Caco-2 (cell line): ENCODE data around the gene KLF15. TPM values are rescaled to one million over a fixed set of nuclear protein-coding genes. Genes with fewer than 3 reads are reported as not detected.

Experiments
- BruUV-seq: library from RNA; stranded (reverse); fragments of 400-500 nt; replicated peaks from 2 replicates; lab custom pipeline; 2021; lab: Mats Ljungman, UMichigan
- CTCF ChIA-PET: fragments of 300-600 bp; sonication (Branson Sonifier 250); formaldehyde crosslinking; loops from one replicate; lab custom pipeline; 2022; ENCODE audit warnings: antibody characterized with exemption; lab: Charles Lee
- POLR2A ChIA-PET: fragments of 300-600 bp; sonication (Branson Sonifier 250); formaldehyde crosslinking; loops from one replicate; lab custom pipeline; 2022; ENCODE audit warnings: antibody characterized with exemption; lab: Charles Lee
- DNase-seq, 2 experiments: peaks; one replicate each; pipeline versions ENCODE4 v3.0.0 to v3.0.0-alpha.2; 2020 to 2022
- H3K27me3 ChIP-seq: replicated peaks from 2 replicates; pipeline ENCODE4 v1.6.0; 2011; ENCODE audit warnings: low read length; ENCODE audit not compliant: control insufficient read depth, insufficient read depth
- H3K36me3 ChIP-seq: 2 replicates; pipeline ENCODE4 v1.5.1; 2011; ENCODE audit warnings: low read length; ENCODE audit not compliant: control insufficient read depth, insufficient read depth
- H3K4me1 ChIP-seq: fragments of 250-450 bp; sonication (Bioruptor Pico); 2 replicates; pipeline ENCODE4 v1.5.1; 2020; ENCODE audit warnings: mild to moderate bottlenecking
- H3K4me3 ChIP-seq: 2 replicates; pipeline ENCODE4 v1.5.1; 2011; ENCODE audit warnings: low read depth, mild to moderate bottlenecking, control low read depth, low read length
- H3K9me3 ChIP-seq: fragments of 250-450 bp; sonication (Bioruptor Pico); 2 replicates; pipeline ENCODE4 v1.5.1; 2020; ENCODE audit warnings: mild to moderate bottlenecking, moderate library complexity
- H3K27ac Mint-ChIP-seq: one replicate; pipeline ENCODE4 v1.8.0; 2022; ENCODE audit warnings: mixed read lengths; ENCODE audit not compliant: unreplicated experiment
- H3K27me3 Mint-ChIP-seq: one replicate; pipeline ENCODE4 v1.8.0; 2022; ENCODE audit warnings: mixed read lengths; ENCODE audit not compliant: insufficient read depth, unreplicated experiment
- H3K36me3 Mint-ChIP-seq: one replicate; pipeline ENCODE4 v1.8.0; 2022; ENCODE audit warnings: mild to moderate bottlenecking, mixed read lengths; ENCODE audit not compliant: insufficient read depth, unreplicated experiment
- H3K4me1 Mint-ChIP-seq: one replicate; pipeline ENCODE4 v1.8.0; 2022; ENCODE audit warnings: low read depth, mixed read lengths; ENCODE audit not compliant: unreplicated experiment
- H3K4me3 Mint-ChIP-seq: one replicate; pipeline ENCODE4 v1.8.0; 2022; ENCODE audit warnings: mild to moderate bottlenecking, moderate library complexity, mixed read lengths; ENCODE audit not compliant: unreplicated experiment
- H3K9me3 Mint-ChIP-seq: one replicate; pipeline ENCODE4 v1.8.0; 2022; ENCODE audit warnings: mixed read lengths; ENCODE audit not compliant: unreplicated experiment
- CTCF ChIP-seq, 2 experiments: fragments of 200-600 bp in 1 of 2; IDR thresholded peaks; 1 replicate in 1 of 2; 2 replicates in 1 of 2; pipeline versions ENCODE4 v1.5.1 to v1.8.0; 2011 to 2022; ENCODE audit warnings: antibody characterized with exemption in 1 of 2, control low read depth in 1 of 2, inconsistent platforms in 1 of 2, low read depth in 1 of 2, low read length in 1 of 2, mild to moderate bottlenecking in 1 of 2, moderate library complexity in 1 of 2; ENCODE audit not compliant: insufficient read depth in 1 of 2, severe bottlenecking in 1 of 2, unreplicated experiment in 1 of 2
- intact Hi-C: fragments of 100-400 bp; cut with micrococcal nuclease; formaldehyde crosslinking; loops from one replicate; pipeline ENCODE4 v1.10.0; 2022; ENCODE audit not compliant: unreplicated experiment
- total RNA-seq: library from RNA; stranded (reverse); gene quantifications from 2 replicates; pipeline ENCODE4 v1.2.3, GENCODE V29; 2022

KLF15 gene
- total RNA-seq, 1 experiment from 2014 or later = 2.7 TPM

DNA sequence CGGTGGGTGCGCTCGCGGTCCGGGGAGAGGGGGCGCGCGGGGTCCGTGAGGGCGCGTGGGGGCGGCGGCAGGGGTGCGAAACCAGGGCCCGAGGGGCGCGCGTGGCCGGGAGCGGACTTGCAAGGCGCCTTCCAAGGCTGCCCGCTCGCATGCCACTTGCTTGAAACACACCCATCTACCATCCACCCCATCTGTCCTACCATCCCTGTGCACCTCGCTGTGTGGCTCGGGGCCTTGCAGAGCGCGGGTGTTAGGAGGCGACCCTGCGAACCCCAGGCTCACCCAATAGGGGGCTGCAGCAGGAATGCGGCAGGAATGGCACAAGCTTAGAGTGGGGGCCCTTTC, 37.7 kb upstream of the KLF15 start:
- Mint-ChIP-seq H3K36me3 (no peaks in the 10 kb centered on the region), H3K4me3 (no peak overlapping the region), H3K9me3 (no peaks in the 10 kb centered on the region), H3K27ac (no peak overlapping the region), H3K27me3 (peaks cover 5% of the 10 kb centered on the region), H3K4me1 (no peaks in the 10 kb centered on the region)
- H3K4me3 ChIP-seq = no peak overlapping the region
- DNase-seq = no peak
- H3K36me3 ChIP-seq = no peaks in the 10 kb centered on the region
- POLR2A ChIA-PET = no interaction called here
- no peak for TF ChIP-seq CTCF (IDR thresholded peaks at IDR 0.05; ENCODE audit: insufficient read depth in 1 of 2, low read depth in 1 of 2, low read length in 1 of 2, severe bottlenecking in 1 of 2, unreplicated experiment in 1 of 2)
- CTCF ChIA-PET = no interaction called here
- no peaks in the 10 kb centered on the region; the same call in 1 of the 2 replicates for H3K27me3 ChIP-seq
- H3K4me1 ChIP-seq = no peaks in the 10 kb centered on the region
- no peaks in the 10 kb centered on the region for H3K9me3 ChIP-seq
- BruUV-seq = no TSS peak
- intact Hi-C loops = no loop called here

DNA sequence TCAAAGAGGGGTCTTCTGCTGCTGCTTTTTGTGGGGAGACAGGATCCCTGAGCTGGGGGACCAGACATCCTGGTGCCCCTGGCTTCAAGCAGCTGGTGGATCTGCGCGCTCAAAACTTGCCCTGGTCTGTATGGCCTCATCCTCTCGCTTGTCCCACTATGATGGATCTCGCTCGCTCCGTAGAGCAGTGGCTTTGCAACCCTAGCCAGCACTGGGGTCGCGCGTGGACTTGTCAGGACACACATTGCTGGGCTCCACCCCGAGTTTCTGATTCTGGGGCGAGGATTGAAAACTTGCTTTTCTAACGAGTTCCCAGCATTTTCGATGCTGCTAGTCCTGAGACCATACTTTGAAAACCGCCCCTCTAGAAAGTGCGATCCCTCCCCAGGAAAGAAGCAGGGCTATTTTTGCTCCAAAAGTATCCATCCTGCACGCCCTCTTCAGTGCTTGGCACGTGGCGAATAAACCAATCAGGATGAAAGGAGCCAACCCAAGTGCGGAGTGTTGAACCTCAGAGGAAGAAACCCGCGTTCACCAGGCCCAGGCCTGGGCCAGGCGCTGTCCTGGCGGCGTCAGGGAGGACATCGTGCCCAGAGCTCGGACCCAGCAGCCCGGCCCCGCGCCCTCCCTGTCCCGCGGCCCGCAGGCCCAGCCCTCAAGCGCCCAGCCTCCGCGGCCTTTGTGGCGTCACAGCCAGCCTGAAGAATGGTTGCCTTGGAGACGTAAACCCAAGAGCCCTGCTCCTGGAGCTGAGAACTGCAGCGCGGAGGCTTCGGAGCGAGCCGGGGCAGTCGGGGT, 37.2 kb upstream of the KLF15 start, which contains the start of gene CFAP100:
Gene CFAP100 (plus strand): TSS at position 731 of the 798 bp plus-strand sequence. CDS start 1,092 bp downstream, outside the sequence.
- Mint-ChIP-seq H3K9me3 (no peaks in the 10 kb centered on the region), H3K27me3 (peaks cover 9% of the 10 kb centered on the region), H3K4me1 (peaks cover 5% of the 10 kb centered on the region), H3K27ac (no peak within 1 kb of the TSS), H3K4me3 (no peak within 1 kb of the TSS), H3K36me3 (no peaks in the 10 kb centered on the region)
- TF ChIP-seq CTCF (IDR thresholded peaks at IDR 0.05; ENCODE audit: insufficient read depth in 1 of 2, low read depth in 1 of 2, low read length in 1 of 2, severe bottlenecking in 1 of 2, unreplicated experiment in 1 of 2) = no peak
- no peak for DNase-seq
- intact Hi-C loops = no loop called here
- no TSS peak for BruUV-seq
- CTCF ChIA-PET = no interaction called here
- POLR2A ChIA-PET = no interaction called here
- no peaks in the 10 kb centered on the region for H3K36me3 ChIP-seq
- no peaks in the 10 kb centered on the region; the same call in 1 of the 2 replicates for H3K27me3 ChIP-seq
- no peaks in the 10 kb centered on the region for H3K4me1 ChIP-seq
- H3K4me3 ChIP-seq = no peak within 1 kb of the TSS
- no peaks in the 10 kb centered on the region for H3K9me3 ChIP-seq

- H3K4me3 ChIP-seq = no peak overlapping the region
- H3K9me3 Mint-ChIP-seq = no peaks in the 10 kb centered on the region
- ChIA-PET POLR2A (no interaction called here), CTCF (interaction anchor here (0.6 kb wide), 1 partner anchor 9 kb away, joined by 3 read pairs; no protein-coding TSS in a partner anchor)
- intact Hi-C loops = no loop called here
- H3K27me3 Mint-ChIP-seq = peaks cover 9% of the 10 kb centered on the region
- H3K36me3 Mint-ChIP-seq = no peaks in the 10 kb centered on the region
- TF ChIP-seq CTCF (IDR thresholded peaks at IDR 0.05; ENCODE audit: insufficient read depth in 1 of 2, low read depth in 1 of 2, low read length in 1 of 2, severe bottlenecking in 1 of 2, unreplicated experiment in 1 of 2) = no peak
- H3K27me3 ChIP-seq = no peaks in the 10 kb centered on the region; the same call in 1 of the 2 replicates
- H3K27ac Mint-ChIP-seq = no peak overlapping the region
- H3K9me3 ChIP-seq = no peaks in the 10 kb centered on the region
- DNase-seq = no peak
- BruUV-seq = no TSS peak
- no peak overlapping the region for H3K4me3 Mint-ChIP-seq
- no peaks in the 10 kb centered on the region for H3K4me1 ChIP-seq
- H3K36me3 ChIP-seq = no peaks in the 10 kb centered on the region
- H3K4me1 Mint-ChIP-seq = peaks cover 6% of the 10 kb centered on the region
These were observed 36.4 kb upstream of the KLF15 start for GRCh38 chr3:126393563-126393962.
